SU-DHL-6 (cell line): ENCODE data around the gene TRMT1.

Source experiments
- H2AFZ ChIP-seq: fragments of 200-600 bp; sonication (generic); 2 replicates; pipeline ENCODE4 v1.6.1; 2014; ENCODE audit warnings: low read depth, mild to moderate bottlenecking, moderate library complexity, mixed read lengths, antibody characterized with exemption, low read length; ENCODE audit not compliant: severe bottlenecking
- H3F3A ChIP-seq: fragments of 200-600 bp; shearing (Covaris generic); 2 replicates; pipeline ENCODE4 v1.6.0; 2016; ENCODE audit warnings: antibody characterized with exemption, mild to moderate bottlenecking; ENCODE audit not compliant: insufficient read depth
- H3K27ac ChIP-seq: fragments of 200-600 bp; sonication (generic); 2 replicates; pipeline ENCODE4 v1.5.1; 2016; ENCODE audit warnings: low read depth, mild to moderate bottlenecking, low read length, moderate library complexity, mixed read lengths
- H3K27me3 ChIP-seq: fragments of 200-600 bp; sonication (generic), shearing (Covaris generic); 2 replicates; pipeline ENCODE4 v1.6.0; 2014; ENCODE audit warnings: mild to moderate bottlenecking, low read length
- H3K36me3 ChIP-seq: fragments of 200-600 bp; sonication (generic); 2 replicates; pipeline ENCODE4 v1.6.1; 2014; ENCODE audit warnings: mild to moderate bottlenecking, low read length, mixed read lengths
- H3K4me2 ChIP-seq: fragments of 300-600, 200-600 bp; shearing (Covaris generic), sonication (generic); 2 replicates; pipeline ENCODE4 v1.6.0; 2014; ENCODE audit warnings: low read length, low read depth, mild to moderate bottlenecking; ENCODE audit not compliant: poor library complexity, severe bottlenecking
- H3K4me3 ChIP-seq: fragments of 200-600 bp; sonication (generic); 2 replicates; pipeline ENCODE4 v1.5.1; 2014; ENCODE audit warnings: antibody characterized with exemption, low read length, mild to moderate bottlenecking, mixed read lengths; ENCODE audit not compliant: insufficient read depth, poor library complexity, severe bottlenecking
- H3K79me2 ChIP-seq: fragments of 200-600 bp; sonication (generic); 2 replicates; pipeline ENCODE4 v1.6.1; 2014; ENCODE audit warnings: mild to moderate bottlenecking, low read length, moderate library complexity; ENCODE audit not compliant: insufficient read depth
- H3K9ac ChIP-seq: fragments of 200-600 bp; sonication (generic); 2 replicates; pipeline ENCODE4 v1.7.0; 2014; ENCODE audit warnings: mild to moderate bottlenecking, low read length
- H3K9me2 ChIP-seq: fragments of 200-600 bp; sonication (generic); replicated peaks from 2 replicates; pipeline ENCODE4 v1.6.1; 2014; ENCODE audit warnings: low read length; ENCODE audit not compliant: insufficient read depth
- H3K9me3 ChIP-seq: fragments of 200-600 bp; sonication (generic); 2 replicates; pipeline ENCODE4 v1.6.1; 2014; ENCODE audit warnings: low read length, mixed read lengths; ENCODE audit not compliant: insufficient read depth
- H4K20me1 ChIP-seq: fragments of 200-600 bp; sonication (generic); 2 replicates; pipeline ENCODE4 v1.6.1; 2014; ENCODE audit warnings: low read depth, mild to moderate bottlenecking, antibody characterized with exemption, low read length, moderate library complexity, mixed read lengths
- EZH2phosphoT487 ChIP-seq: fragments of 200-600 bp; sonication (generic), shearing (Covaris generic); conservative IDR thresholded peaks from 2 replicates; pipeline ENCODE4 v1.6.1; 2018; ENCODE audit warnings: mild to moderate bottlenecking, antibody characterized with exemption, low read length, moderate library complexity, mixed read lengths
- TF ChIP-seq, protein P1 (sequence below): fragments of 200-600 bp; sonication (generic); IDR thresholded peaks from one replicate; pipeline ENCODE4 v1.5.1; 2017; ENCODE audit warnings: antibody characterized with exemption, mild to moderate bottlenecking, low read length, moderate library complexity; ENCODE audit not compliant: insufficient read depth, poor library complexity, severe bottlenecking

The TRMT1 gene

DNA sequence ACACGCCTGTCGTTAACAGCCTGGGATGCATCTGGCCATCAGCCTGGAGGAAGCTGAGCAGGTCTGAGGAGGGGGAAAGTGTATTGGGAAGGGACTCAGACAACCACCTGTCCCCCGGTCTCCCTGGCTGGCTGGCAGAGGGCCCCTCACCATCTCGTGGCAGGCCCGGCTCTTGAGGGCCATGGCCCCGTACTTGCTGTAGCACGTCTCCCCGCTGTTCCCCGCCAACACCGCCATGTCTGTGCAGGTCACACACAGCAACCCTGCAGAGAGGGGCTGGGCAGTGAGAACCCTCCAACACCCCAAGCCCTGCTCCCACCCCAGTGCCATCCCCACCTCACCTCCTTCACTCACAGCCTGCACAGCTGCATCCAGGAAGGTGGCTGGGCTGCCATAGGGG, 4.0 kb downstream of the TRMT1 start:
- 0 out of 2 replicates have a peak, but pooled peaks cover 2% of the 10 kb centered on the region for H3K36me3 ChIP-seq
- no peaks in the 10 kb centered on the region for H4K20me1 ChIP-seq

DNA sequence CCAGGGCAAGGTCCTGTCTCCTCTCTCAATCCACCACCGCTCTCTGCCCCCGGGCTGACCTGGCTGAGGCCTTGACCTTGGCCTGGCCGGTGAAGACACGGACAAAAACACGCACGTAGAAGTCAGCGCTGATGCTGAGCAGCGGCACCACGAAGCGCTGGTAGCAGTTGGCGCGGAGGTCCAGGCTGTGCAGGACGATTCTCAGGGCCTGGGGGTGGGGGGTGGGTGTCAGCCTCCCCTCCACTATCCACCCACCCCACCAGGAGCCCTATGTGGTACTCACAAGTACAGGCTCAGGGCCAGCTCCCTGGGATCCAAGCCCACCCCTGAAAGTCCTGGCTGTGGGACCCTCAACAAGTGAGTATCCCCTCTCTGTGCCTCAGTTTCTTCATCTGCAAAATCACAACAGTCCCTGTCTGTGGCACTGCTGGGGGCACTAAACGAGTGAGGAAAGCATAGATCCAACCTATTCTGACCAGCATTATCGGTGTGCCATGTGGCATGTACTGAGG, 6.4 kb downstream of the TRMT1 start:
- no peaks in the 10 kb centered on the region for H3K9me3 ChIP-seq
- H3K4me2 ChIP-seq, result no peak overlapping the region
- TF ChIP-seq, protein P1, sequence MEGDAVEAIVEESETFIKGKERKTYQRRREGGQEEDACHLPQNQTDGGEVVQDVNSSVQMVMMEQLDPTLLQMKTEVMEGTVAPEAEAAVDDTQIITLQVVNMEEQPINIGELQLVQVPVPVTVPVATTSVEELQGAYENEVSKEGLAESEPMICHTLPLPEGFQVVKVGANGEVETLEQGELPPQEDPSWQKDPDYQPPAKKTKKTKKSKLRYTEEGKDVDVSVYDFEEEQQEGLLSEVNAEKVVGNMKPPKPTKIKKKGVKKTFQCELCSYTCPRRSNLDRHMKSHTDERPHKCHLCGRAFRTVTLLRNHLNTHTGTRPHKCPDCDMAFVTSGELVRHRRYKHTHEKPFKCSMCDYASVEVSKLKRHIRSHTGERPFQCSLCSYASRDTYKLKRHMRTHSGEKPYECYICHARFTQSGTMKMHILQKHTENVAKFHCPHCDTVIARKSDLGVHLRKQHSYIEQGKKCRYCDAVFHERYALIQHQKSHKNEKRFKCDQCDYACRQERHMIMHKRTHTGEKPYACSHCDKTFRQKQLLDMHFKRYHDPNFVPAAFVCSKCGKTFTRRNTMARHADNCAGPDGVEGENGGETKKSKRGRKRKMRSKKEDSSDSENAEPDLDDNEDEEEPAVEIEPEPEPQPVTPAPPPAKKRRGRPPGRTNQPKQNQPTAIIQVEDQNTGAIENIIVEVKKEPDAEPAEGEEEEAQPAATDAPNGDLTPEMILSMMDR, result no peak
- no peak for TF ChIP-seq EZH2phosphoT487
- no peaks in the 10 kb centered on the region for H4K20me1 ChIP-seq
- H2AFZ ChIP-seq, result no peak overlapping the region
- peaks cover 10% of the 10 kb centered on the region for H3F3A ChIP-seq
- 0 out of 2 replicates have a peak, but pooled peaks cover 2% of the 10 kb centered on the region for H3K36me3 ChIP-seq
- H3K27ac ChIP-seq, result no peak overlapping the region
- H3K27me3 ChIP-seq, result no peaks in the 10 kb centered on the region
- H3K79me2 ChIP-seq, result no peaks in the 10 kb centered on the region; the same call in 1 of the 2 replicates
- no peak overlapping the region for H3K9ac ChIP-seq
- H3K4me3 ChIP-seq, result no peak overlapping the region
- no peaks in the 10 kb centered on the region for H3K9me2 ChIP-seq

More for the DNA sequence above, 4.0 kb downstream of the TRMT1 start:
- Histone ChIP-seq H2AFZ (no peak overlapping the region), H3F3A (peaks cover 8% of the 10 kb centered on the region), H3K9ac (no peak overlapping the region), H3K9me2 (no peaks in the 10 kb centered on the region), H3K27me3 (no peaks in the 10 kb centered on the region), H3K4me2 (no peak overlapping the region), H3K9me3 (no peaks in the 10 kb centered on the region), H3K4me3 (no peak overlapping the region), H3K27ac (no peak overlapping the region), H3K79me2 (peaks cover 10% of the 10 kb centered on the region)
- TF ChIP-seq, protein P1, result no peak
- no peak for TF ChIP-seq EZH2phosphoT487

DNA sequence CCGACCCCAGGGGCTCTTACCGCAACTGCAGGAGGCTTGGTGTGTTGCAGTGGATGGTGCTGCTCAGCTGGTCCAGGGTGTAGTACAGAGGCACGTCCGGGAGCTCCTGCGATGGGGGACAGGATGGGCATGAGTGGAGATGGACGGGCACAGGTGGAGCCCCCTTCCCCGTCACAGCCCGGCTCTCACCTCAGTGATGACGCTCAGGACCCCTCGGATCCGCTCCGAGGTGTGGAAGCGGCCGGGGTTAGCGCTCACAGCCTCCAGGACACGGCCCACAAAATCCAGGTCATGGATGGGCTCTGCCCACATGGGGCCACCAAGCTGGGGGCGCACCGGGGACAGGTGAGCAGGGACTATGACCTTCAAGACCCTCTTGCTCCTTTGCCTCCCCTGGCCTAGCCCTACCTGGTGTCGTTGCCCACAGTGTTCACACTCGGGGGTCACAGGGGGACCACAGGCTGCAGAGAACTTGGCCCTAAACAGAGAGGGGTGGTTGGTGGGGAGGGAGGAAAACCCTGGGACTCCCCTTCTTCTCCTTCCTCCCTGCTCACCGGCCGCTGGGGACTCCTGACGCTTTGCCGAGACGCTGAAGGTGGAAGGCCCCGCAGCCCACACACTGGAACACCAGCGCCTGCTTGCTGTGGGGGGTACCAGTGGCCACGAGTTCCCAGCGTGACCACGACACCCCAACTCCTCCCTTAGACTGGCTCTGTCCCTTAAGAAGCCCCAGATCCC, 7.0 kb downstream of the TRMT1 start:
- Histone ChIP-seq H3K4me2 (no peak overlapping the region), H3K9ac (no peak overlapping the region), H3F3A (peaks cover 16% of the 10 kb centered on the region), H3K9me3 (no peaks in the 10 kb centered on the region), H3K27me3 (no peaks in the 10 kb centered on the region), H3K36me3 (no peaks in the 10 kb centered on the region), H4K20me1 (no peaks in the 10 kb centered on the region), H3K79me2 (no peaks in the 10 kb centered on the region; the same call in 1 of the 2 replicates), H2AFZ (no peak overlapping the region), H3K9me2 (no peaks in the 10 kb centered on the region), H3K27ac (no peak overlapping the region), H3K4me3 (no peak overlapping the region)
- TF ChIP-seq, protein P1, result no peak
- TF ChIP-seq EZH2phosphoT487, result no peak
